SH-SY5Y (cell line): ENCODE measurements around the gene MYO18B.

Experiments
- GATA2 ChIP-seq: IDR thresholded peaks from 2 replicates; pipeline ENCODE4 v1.6.1; 2011; ENCODE audit warnings: mild to moderate bottlenecking, low read depth, low read length
- GATA3 ChIP-seq: IDR thresholded peaks from 2 replicates; pipeline ENCODE4 v1.6.1; 2011; ENCODE audit warnings: low read depth, mild to moderate bottlenecking, low read length, moderate library complexity

GRCh38 chr22:25902402-25902801 is 160.4 kb downstream of the MYO18B start:
- TF ChIP-seq GATA2 (no peak), GATA3 (no peak)
